Activated naive CD4-positive, alpha-beta T cell treated with Interleukin-2 at 50 U/mL for 16 hours (primary cell): Measurements from ENCODE around the gene P2RX7.
"Not testable (repeated sequence)": the region's sequence is repeated elsewhere in the genome, so short reads cannot be mapped to it uniquely, and the experiment has no call there.

Experiments
- DNase-seq: peaks from one replicate; pipeline ENCODE4 v3.0.0-alpha.2; 2020

Gene P2RX7

DNA sequence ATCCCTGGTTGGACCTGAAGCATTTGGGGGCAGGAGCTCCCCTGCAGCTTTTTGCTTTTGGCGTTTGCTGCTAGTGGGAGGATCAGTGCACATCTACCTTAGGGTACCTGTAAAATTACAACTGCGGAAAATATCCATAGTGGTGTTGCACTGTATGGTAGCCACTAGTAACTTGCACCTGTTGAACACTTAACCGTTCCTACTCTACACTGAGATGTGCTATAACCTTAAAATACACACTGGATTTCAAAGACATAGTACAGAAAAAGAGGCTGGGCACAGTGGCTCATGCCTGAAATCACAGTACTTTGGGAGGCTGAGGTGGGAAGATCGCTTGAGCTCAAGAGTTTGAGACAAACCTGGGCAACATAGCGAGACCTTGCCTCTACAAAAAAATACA is 80.2 kb downstream of the P2RX7 start:
- DNase-seq, result no peak

DNA sequence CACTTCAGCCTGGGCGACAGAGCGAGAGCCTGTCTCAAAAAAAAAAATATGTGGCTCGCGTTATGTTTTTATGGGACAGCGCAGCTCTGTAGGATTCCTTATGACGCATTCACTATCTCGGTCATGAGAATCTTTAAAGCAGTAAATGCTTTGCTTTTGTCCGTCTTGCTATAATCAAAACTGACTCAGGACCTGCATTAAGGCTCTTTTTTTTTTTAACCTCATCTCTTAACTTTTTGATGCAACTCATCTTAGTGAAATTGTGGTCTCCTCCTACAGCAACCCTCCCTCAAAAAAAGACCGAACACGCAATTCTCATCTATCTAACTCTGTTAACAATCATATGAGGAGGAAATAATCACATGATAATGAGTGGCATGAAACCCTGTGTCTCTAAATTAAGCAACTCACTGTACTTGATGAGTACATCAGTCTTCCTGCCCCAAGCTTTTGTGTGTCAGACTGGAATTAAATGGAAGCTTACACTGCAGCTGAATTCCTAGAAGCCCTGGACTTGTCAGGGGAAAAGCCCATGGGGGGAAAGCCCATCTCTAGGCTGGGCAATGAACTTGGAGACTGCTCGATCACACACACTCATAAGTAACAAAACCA is 81.6 kb downstream of the P2RX7 start:
- DNase-seq, result peak; percentile 48

DNA sequence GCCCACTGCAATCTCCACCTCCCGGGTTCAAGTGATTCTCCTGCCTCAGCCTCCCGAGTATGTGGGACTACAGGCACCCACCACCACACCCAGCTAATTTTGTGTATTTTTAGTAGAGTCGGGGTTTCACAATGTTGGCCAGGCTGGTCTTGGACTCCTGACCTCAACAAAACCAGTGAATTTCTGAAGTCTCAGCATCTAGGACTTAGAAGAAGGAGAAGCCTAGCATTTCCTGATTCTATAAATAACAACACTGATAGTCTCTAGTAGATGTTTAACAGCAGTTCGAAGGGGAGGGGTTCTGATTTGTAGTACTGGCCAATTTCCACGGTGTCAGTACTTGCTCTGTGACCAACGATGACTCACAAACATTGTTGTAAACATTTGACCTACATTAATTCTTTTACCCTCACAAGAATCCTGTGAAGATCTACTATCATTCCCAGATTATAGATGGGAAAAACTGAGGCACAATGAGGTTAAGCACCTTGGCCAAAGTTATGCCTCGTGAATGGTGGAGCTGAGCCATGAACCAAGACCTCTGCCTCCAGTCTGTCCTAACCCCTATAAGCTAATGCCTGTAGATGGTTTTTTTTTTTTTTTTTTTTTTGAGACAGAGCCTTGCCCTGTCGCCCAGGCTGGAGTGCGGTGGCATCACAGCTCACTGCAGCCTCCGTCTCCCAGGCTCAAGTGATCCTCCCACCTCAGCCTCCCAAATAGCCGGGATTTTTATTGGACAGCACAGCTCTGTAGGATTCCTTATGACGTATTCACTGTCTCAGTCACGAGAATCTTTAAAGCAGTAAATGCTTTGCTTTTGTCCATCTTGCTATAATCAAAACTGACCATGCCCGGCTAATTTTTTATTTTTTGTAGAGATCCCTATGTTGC is 82.4 kb downstream of the P2RX7 start:
- peak; percentile 14 for DNase-seq

DNA sequence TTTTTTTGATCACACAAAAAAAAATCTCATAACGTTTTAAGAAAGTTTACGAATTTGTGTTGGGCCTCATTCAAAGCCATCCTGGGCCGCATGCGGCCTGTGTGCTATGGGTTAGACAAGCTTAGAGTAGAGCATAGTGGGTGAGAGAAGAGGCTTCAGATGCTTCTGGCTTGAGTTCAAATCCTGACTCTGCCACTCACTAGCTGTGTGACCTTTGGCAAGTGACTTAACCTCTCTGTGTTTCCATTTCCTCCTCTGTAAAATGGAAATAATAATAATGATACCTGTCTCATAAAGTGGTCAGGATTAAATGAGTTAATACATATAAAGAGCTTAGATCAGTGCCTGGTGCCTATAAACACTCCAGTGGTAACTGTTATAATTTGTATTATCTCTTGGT is 83.4 kb downstream of the P2RX7 start:
- no peak for DNase-seq

DNA sequence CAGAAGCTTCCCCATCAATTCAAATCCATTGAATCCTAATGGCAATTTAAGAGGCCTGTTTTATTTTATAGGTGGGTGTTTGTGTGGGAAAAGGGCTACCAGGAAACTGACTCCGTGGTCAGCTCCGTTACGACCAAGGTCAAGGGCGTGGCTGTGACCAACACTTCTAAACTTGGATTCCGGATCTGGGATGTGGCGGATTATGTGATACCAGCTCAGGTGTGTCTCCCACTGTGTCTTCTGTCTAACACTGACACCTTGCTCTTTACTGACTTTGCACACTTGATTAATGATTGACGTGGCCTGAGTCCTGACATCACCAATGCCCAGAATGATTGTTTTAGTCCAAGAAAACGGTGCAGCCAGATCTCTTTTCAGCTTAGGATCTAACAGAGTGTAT is 84.4 kb downstream of the P2RX7 start:
- DNase-seq, result no peak

DNA sequence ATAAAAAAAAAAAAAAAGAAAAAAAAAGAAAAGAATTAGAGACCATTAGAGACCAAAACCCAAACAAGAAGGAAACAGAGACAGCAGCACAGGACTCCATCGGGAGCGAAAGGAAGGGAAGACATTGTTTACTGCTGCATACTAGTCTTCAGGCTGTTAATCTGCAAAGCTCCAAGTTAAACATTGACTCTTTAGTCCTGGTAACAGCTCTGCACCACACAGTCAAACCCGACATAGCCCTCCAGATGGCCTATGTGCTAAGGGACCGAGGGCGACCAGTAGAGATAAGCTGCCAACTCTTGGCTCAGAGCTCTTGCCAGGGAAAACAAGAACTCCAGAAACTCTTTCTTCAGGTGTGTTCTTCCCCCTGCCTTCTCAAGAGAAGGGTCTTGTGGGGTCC is 85.1 kb downstream of the P2RX7 start:
- no peak for DNase-seq

DNA sequence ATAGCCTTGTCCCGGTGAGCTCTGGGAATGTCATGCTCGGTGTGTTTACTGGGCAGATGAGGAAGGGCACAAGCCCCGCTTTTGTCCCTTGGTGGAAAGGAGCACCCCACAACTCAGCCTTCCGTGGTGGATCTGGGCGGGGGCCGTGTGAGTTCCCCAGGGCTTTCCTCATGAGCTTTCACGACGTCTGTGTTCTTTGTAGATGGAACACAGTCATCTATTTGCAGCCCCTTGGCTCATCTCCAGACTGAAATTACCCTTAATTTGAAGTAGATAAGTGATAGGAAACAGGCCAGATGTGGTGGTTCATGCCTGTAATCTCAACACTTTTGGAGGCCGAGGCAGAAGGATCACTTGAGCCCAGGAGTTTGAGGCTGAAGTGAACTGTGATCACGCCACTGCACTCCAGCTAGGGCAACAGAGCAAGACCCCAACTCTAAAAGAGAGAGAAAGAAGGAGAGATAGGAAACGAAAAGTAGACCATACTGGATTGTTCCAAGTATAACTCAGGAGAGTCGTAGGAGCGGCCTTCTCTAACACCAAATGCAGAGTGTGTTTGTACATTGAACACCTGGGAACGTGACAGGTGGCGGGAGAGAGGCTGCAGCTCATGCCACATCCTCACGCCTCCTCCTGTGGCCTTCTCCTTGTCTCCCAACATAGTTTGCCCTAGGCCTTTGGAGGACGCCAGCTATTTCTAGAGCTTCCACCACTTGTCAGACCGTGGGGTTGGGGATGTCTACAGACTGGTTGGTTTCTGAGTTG is 86.1 kb downstream of the P2RX7 start:
- no peak for DNase-seq

DNA sequence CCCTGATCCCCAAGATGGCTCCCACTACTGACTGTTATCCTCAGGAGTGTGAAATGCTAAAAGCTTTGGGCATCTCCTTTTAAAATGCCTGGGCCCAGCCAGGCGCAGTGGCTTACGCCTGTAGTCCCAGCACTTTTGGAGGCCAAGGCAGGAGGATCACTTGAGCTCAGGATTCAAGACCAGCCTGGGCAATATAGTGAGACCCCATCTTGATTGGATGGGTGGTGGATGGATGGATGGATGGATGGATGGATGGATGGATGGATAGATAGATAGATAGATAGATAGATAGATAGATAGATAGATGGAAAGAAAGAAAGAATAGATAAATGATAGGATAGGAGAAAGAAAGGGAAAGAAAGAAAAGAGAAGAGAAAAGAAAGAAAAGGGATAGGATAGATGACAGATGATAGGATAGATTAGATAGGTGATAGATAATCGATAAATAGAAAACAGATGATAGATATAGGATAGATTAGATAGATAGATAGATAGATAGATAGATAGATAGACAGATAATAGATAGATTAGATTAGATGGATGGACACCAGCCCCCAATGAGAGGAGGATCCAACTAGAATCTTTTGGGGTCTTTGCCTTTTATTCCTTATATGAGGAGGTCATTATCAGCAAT is 86.8 kb downstream of the P2RX7 start:
- DNase-seq, result no peak

DNA sequence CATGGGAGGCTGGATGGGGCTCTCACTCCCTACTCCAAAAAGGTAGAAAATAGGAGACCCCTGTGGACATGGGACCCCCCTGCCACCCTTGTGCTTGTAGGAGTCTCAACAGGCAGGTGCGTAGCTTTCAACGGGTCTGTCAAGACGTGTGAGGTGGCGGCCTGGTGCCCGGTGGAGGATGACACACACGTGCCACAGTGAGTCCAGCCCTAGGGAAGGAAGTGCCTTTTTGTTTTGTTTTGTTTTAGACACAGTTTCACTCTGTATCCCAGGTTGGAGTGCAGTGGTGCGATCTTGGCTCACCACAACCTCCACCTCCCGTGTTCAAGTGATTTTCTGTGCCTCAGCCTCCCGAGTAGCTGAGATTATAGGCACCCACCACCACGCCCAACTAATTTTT is 90.2 kb downstream of the P2RX7 start:
- no peak for DNase-seq

DNA sequence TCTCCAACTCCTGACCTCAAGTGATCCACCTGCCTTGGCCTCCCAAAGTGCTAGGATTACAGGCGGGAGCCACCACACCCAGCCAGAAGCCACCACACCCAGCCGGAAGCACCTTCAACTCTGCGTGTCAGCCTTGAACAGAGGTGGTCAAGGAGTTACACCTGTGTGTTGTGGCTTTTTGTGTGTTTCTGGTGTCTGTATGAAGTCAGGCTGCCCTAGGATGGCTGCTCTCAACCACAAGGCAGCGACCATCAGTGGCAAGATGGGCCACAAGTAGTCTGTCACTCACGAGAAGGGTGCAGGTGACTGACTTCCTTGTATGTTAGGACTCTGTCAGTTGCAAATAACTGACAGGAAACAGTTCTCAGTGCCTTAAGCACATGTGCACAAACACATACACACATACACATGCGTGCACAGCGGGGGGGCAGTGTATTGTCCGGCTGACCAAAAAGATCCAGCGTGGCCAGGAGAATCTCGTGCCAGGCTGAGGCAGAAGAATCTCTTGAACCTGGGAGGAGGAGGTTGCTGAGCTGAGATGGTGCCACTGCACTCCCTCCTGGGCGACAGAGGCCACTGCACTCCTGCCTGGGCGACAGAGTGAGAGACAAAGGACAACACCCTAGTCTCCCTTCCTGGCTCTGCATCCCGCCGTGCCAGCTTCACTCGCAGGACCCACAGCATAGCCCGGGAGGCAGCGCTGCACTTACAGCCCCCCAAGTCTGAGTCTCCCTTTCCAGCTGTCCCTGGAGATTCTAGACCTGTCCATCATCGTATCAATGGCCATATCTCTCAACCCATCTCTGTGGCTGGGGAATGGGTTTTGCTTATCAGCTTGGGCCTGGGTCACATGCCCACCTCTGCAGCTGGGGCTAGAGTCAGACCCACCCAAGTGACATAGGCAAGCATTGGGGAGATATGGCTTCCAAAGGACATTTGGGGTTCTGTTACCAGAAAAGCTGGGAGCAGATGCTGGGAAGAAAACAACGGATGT is 90.9 kb downstream of the P2RX7 start:
- DNase-seq, result peak; percentile 53

DNA sequence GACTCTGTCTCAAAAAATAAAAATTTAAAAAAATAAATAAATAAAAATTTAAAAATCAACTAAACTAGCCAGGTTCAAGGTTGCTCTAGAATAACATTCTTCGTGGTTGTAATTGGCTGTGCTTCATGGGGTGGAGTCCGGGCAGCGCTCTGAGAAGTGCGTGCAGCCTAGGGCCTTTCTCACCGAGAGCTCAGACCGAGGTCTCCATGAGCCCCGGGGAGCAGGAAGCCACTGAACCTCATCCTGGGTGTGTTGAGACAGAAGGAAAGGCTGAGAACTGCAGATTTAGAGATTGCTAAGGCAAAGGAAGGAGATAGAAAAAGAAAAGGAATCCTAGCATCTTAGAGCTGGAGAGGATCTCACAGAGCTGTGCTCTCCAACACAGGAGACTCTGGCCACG is 91.9 kb downstream of the P2RX7 start:
- peak; percentile 44 for DNase-seq

DNA sequence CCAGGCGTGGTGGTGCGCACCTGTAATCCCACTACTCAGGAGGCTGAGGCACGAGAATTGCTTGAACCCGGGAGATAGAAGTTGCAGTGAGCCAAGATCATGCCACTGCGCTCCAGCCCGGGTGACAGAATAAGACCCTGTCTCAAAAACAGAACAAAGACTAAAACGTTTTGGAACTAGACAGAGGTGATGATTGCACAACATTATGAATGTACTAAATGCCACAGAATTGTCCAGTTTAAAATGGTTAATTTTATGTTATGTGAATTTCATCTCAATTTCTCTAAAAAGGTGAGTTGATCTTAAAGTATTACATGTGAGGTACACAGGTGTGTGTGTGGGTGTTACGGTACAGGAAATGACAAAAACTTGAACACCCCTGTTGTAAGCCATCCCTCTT is 93.7 kb downstream of the P2RX7 start:
- DNase-seq, result no peak

DNA sequence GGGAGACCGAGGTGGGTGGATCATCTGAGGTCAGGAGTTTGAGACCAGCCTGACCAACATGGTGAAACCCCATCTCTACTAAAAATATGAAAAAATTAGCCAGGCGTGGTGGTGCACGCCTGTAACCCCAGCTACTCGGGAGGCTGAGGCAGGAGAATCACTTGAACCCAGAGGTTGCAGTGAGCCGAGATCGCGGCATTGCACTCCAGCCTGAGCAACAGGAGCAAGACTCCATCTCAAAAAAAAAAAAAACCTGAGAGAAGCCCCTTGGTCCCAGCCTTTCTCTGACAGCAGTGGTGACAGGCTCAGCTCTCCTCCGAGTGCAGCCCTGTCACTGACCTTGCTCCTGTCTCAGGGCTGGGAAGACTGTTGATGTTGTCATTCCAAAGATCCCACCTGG is 94.2 kb downstream of the P2RX7 start:
- not testable (repeated sequence) for DNase-seq

DNA sequence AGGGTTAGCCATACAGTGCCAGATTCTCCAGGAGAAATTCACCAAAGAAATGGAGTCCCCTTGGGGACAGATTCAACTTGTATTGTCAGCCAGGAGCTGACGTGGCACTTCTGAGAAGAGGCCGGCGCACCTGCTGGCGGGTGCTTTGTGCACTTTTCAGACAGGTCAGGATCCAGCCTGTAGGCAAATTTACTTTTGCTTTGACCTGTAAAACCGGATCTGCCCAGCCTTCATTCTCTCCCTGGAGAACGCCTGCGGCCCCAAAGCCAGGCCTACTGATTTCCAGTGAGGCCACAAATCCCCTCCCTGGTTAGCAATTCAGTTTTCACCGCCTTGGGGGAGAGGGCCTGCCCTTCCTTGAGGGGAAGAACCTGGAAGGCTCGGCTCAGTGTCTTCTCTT is 94.6 kb downstream of the P2RX7 start:
- no peak for DNase-seq

DNA sequence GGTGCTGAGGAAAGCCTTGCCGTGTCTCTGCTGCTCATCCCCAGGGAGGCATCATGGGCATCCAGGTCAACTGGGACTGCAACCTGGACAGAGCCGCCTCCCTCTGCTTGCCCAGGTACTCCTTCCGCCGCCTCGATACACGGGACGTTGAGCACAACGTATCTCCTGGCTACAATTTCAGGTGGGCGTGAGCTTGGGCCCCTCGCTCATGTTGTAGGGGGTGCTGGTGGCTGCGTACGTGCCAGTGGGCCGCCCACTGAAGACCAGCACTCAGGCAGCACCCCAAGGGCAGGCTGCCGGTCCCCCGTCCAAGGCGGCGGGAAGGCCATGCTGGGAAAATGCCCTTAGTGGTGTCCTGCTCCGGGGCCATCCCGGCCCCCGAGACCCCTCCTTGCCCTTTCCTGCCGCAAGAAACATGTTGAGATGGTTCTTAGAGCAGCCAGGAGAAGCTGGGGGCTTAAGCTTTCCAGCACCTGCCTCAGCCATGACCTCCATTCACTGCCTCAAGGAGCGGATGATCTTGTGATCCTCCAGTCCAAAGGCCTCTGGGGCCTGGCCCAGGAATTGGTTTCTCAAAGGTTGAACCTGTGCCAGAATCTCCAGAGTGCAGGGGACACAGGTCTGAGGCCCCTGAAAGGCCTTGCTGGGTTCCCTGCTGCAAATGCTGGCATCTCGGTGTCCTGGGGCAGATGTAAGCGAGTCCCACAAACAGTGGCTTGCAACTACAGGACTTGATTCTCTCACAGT is 96.4 kb downstream of the P2RX7 start:
- DNase-seq, result no peak

DNA sequence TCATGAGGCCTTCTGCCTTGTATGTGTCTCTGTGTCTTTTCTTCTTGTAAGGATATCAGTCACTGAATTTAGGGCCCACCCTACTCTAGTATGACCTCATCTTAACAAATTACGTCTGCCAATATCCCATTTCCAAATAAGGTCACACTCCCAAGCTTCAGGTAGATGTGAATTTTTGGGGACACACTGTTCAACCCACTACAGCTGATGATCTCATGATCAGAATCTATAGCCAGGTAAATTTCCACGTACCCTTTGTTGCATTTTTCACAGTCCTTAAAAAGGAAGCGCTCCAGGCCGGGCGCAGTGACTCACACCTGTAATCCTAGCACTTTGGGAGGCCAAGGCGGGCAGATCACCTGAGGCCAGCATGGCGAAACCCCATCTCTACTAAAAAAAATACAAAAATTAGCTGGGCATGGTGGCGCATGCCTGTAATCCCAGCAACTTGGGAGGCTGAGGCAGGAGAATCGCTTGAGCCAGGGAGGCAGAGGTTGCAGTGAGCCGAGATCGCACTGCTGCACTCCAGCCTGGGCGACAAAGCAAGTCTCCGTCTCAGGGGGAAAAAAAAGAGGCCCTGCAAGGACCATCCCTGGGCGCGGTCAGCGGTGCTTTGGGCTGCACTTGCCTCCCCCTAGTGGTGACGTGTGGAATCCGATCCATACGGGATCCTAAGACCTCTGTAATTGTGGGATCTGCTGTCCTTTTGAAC is 97.3 kb downstream of the P2RX7 start:
- peak; percentile 61 for DNase-seq

DNA sequence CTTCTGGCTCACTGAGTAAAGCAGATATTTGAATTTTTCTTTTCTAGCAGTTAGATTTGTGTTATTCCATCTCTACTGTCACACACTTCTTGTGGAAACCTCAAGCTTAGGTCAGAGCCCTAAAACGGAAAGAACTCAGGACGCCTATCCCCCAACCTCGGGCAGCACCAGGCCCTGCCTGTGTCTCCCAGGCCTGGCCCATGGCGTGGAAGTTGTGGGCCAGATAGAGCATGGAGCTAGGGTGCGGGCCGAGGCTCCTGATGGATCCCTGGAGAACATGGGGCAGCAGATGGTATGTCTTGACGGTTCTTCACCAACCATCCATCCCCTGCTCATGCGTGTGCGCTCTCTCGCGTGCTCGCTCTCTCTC is 97.8 kb downstream of the P2RX7 start:
- no peak for DNase-seq

DNA sequence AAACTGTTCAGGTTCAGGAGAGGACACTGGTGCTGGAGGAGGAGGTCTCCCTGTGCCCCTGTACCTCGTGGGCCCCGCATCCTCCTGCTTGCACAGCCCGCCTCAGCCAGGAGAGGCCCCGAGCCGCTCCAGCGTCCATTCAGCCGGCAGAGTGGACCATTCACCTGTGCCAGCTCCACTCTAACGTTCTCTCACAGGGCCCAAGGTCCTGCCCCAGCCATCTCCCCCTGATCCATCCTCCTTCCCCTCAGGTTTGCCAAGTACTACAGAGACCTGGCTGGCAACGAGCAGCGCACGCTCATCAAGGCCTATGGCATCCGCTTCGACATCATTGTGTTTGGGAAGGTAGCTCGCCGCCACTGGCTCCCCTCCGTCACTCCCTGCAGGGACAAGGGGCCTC is 99.5 kb downstream of the P2RX7 start:
- no peak for DNase-seq

DNA sequence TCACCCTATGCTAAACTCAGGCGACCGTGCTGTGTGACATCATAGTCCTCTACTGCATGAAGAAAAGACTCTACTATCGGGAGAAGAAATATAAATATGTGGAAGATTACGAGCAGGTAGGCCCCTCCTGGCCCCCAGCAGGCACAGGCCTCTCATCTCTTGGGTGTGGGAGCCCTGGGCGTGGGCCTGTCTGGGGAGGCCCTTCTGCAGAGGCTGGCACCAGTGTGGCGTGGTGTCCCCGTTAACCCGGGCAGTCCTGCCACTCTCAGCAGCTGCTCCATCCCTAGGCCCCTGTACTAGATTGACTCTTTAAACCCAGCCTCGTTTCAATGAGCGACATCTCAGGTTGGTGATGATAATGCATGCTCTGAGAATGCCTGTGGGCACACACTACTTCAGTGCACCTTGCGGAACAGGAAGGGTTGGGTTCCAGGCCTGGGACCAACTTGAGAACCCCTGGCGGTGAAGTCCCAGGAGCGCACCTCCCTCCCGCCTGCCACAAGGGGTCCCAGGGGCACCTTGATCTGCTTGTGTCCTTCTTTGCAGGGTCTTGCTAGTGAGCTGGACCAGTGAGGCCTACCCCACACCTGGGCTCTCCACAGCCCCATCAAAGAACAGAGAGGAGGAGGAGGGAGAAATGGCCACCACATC is 100.4 kb downstream of the P2RX7 start:
- DNase-seq, result no peak

DNA sequence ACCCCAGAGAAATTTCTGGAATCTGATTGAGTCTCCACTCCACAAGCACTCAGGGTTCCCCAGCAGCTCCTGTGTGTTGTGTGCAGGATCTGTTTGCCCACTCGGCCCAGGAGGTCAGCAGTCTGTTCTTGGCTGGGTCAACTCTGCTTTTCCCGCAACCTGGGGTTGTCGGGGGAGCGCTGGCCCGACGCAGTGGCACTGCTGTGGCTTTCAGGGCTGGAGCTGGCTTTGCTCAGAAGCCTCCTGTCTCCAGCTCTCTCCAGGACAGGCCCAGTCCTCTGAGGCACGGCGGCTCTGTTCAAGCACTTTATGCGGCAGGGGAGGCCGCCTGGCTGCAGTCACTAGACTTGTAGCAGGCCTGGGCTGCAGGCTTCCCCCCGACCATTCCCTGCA is 100.9 kb downstream of the P2RX7 start:
- no peak for DNase-seq
